Measurements from ENCODE around the gene RTP5.

GRCh38 chr2:241852981-241853631 lies 16.4 kb upstream of the RTP5 start:
- TF ChIP-seq CTCF (IDR thresholded peaks at IDR 0.05; ENCODE audit: low read depth, low read length) (no peak), POLR2A (IDR thresholded peaks at IDR 0.05; ENCODE audit: extremely low read depth, insufficient read length) (no peak), MYC (IDR thresholded peaks at IDR 0.05; ENCODE audit: low read depth, low read length) (no peak), MAX (IDR thresholded peaks at IDR 0.05; ENCODE audit: low read depth, low read length) (no peak)

Measured in NB4 (cell line).